Measurements from ENCODE around the gene PSTK. TPM values are rescaled to one million over a fixed set of nuclear protein-coding genes. Genes with fewer than 3 reads are reported as not detected.

PSTK gene
- total and polyA plus RNA-seq, 9 of the 15 experiments (the other 6 are each of a cell fraction or from before 2014, with no cell fraction given): 13.2 to 49.7 (median 18.9) TPM

- no peaks in the 10 kb centered on the region for H3K9me1 ChIP-seq (ENCODE audit: control insufficient read depth, insufficient read depth, low read length)
- no peaks in the 10 kb centered on the region for H3K27me3 ChIP-seq (ENCODE audit: control insufficient read depth in 2 of 2, insufficient read depth in 2 of 2, low read length in 2 of 2)
- H3K4me3 ChIP-seq: no peak overlapping the region
- H2AFZ ChIP-seq (ENCODE audit: low read depth, low read length): no peak overlapping the region
- peaks cover 6% of the 10 kb centered on the region; the same call in 2 of the 3 replicates for H3K36me3 ChIP-seq (ENCODE audit: control insufficient read depth, insufficient read depth, low read length)
- H3K4me2 ChIP-seq (ENCODE audit: insufficient read depth, low read length): no peak overlapping the region
- H3K9ac ChIP-seq (ENCODE audit: insufficient read depth in 1 of 2, low read depth in 2 of 2, low read length in 2 of 2): no peak overlapping the region
- CTCF ChIA-PET (ENCODE audit: low intra/inter-chr PET ratio): no interaction called here
- BruUV-seq (replicated peaks): no TSS peak
- intact Hi-C loops (cut with micrococcal nuclease): no loop called here
- no peak for ATAC-seq
- WGBS (ENCODE audit: insufficient coverage, low coverage, missing lambda C conversion rate): 54% methylated on average over 3 of the region's 3 CpGs
- DNase-seq (ENCODE audit: extremely low read depth in 1 of 4, low spot score in 3 of 4): no peak
- no peak overlapping the region for H3K27ac ChIP-seq (ENCODE audit: extremely low read depth, low read depth, low read length)
- no peak for FAIRE-seq
- no peaks in the 10 kb centered on the region; the same call in none of the 2 replicates for H3K9me3 ChIP-seq (replicated peaks; ENCODE audit: control insufficient read depth, insufficient read depth, low read depth, low read length)
- no peaks in the 10 kb centered on the region for H4K20me1 ChIP-seq (replicated peaks; ENCODE audit: control insufficient read depth, insufficient read depth, low read length)
- POLR2A ChIA-PET: interaction anchor here (0.9 kb wide), 1 partner anchor 11 kb away, joined by 3 read pairs; no protein-coding TSS in a partner anchor
- no peaks in the 10 kb centered on the region for H3K79me2 ChIP-seq (ENCODE audit: control insufficient read depth, insufficient read depth, low read length)
- TF ChIP-seq MLLT1 (IDR thresholded peaks at IDR 0.05) (no peak), ZFP36 (IDR thresholded peaks at IDR 0.05; ENCODE audit: low read depth, low read length, partially characterized antibody) (no peak), NBN (IDR thresholded peaks at IDR 0.05; ENCODE audit: low read depth) (no peak), ZFPM2 (CRISPR knock-in tag; IDR thresholded peaks at IDR 0.05) (no peak), ZNF717 (CRISPR knock-in tag; IDR thresholded peaks at IDR 0.05) (no peak), ZKSCAN3 (CRISPR knock-in tag; IDR thresholded peaks at IDR 0.05) (no peak), OTX1 (CRISPR knock-in tag; IDR thresholded peaks at IDR 0.05) (no peak), SMARCE1 (IDR thresholded peaks at IDR 0.05) (no peak), ZNF507 (tag; conservative IDR thresholded peaks at IDR 0.05) (no peak), RBM34 (IDR thresholded peaks at IDR 0.05; ENCODE audit: borderline replicate concordance, insufficient read depth, low read length) (no peak), GATAD2B (IDR thresholded peaks at IDR 0.05; ENCODE audit: borderline replicate concordance) (no peak), KAT2B (IDR thresholded peaks at IDR 0.05; ENCODE audit: low read depth, low read length) (no peak)
- no peaks in the 10 kb centered on the region for H3K4me1 ChIP-seq (replicated peaks in 1 of 2; ENCODE audit: control insufficient read depth in 2 of 2, insufficient read depth in 2 of 2, low read length in 2 of 2)
- in situ Hi-C loops (cut with MboI): no loop called here
Observed at GRCh38 chr10:122962405-122962804, 17.8 kb upstream of the PSTK start.

Data from K562 (cell line).